Inflammatory macrophage treated with lipopolysaccharide for 4 hours (primary cell): ENCODE results near the gene CHMP1A.
"Not testable (repeated sequence)": the region's sequence is repeated elsewhere in the genome, so short reads cannot be mapped to it uniquely, and the experiment has no call there.

Experiments
- DNase-seq: peaks from one replicate; pipeline ENCODE4 v3.0.0-alpha.2; 2020

CHMP1A gene

GRCh38 chr16:89658221-89658879 is 842 bp upstream of the CHMP1A start:
- DNase-seq: no peak

- DNase-seq: no peak
These were observed 930 bp downstream of the CHMP1A start for GRCh38 chr16:89656435-89657121.

DNA sequence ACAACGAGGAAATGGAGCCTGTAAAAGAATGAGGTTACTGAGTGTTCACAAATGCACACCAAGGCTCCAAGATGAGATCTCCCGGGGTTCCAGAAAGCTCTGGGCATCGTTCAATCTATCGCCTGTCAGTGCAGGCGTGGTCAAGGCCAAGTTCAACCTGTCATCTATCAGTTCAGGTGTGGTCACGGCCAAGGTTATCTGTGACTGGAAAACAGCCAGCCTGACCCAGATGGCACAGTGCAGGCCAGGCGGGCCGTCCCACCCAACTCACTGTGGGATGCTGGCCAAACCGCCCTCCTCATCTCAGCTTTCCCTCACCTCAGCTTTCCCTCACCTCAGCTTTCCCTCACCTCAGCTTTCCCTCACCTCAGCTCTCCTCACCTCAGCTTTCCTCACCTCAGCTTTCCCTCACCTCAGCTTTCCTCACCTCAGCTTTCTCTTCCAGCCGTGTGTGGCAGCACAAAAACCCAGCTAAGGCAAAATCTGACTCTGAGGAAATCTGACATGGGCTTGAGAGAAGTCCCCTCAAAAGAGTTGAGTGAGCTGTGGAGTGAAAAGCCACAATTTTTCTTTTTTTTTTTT is 2.4 kb downstream of the CHMP1A start:
- DNase-seq: no peak

DNA sequence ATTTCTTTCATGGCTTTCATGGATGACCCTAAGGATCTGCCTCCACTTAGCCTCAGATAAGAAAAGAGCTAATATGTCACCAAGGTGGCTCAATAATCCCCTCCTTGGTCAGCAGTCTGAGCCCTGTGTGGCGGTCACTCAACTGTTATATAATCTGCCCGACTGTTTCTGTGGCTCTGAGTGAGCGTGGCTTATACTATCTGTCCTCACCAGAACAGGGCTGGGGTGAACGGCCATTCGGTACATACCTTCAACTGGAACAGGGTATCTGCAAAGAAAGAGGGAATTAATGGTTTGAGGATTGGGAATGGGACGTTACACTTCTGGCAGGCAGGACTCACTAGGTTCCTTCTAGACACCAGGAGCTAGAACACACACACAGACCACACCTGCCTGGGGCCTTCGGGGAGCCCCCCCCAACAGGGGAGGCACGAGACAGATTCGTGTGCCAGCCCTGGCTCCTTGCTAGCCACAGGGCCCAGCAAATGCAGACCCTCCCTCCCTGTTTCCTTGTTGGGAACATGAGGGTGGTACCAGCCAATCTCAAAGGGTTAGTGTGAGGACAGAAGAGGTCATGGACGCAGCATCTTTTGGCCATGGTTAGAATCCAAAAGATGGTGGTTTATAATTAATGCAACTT is 3.7 kb downstream of the CHMP1A start:
- no peak for DNase-seq

DNA sequence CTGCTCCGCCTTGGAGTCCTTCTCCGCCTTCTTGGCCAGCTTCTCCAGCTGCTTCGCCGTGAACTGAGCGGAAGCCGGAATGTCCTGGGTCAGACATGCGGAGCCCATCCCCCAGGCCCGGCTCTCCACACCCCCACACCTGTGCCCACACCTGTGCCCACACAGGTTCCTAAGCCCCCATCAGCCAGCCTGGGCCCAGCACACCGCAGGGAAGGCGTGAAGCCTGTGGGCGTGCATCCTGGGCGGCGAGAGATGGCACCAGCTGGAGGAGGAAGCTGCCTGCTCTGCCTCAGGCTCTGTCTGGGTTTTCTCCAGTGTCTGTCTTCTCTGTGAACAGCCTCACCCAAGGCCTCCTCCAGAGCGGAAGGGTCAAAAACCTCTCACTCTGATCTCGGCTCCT is 5.9 kb downstream of the CHMP1A start:
- no peak for DNase-seq

DNA sequence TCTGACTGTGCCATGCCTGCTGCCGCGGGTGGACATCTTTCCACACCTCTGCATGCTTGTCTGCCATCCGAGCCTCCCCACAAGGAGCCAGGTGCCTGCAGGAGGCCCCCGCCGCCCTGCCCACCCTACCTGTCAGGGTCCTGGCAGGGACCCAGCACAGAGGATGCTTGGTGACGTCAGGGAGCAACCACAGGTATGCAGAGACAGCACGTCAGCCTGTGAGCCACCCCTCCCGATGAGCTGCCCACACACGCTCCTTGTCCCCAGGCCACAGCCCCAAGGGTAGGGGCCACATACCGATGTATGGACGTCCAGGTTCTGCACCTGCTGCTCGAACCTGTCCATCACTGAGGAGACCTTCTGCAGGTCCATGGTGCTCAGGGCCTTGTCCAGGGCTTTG is 10.6 kb downstream of the CHMP1A start:
- no peak for DNase-seq

- no peak for DNase-seq
These were observed 11.2 kb downstream of the CHMP1A start for GRCh38 chr16:89646270-89646669.

- no peak for DNase-seq
These were observed 12.4 kb downstream of the CHMP1A start for GRCh38 chr16:89645122-89645521.

- no peak for DNase-seq
These were observed 13.7 kb downstream of the CHMP1A start for GRCh38 chr16:89643769-89644300.

- no peak for DNase-seq
These were observed 14.9 kb downstream of the CHMP1A start for GRCh38 chr16:89642574-89642973.

DNA sequence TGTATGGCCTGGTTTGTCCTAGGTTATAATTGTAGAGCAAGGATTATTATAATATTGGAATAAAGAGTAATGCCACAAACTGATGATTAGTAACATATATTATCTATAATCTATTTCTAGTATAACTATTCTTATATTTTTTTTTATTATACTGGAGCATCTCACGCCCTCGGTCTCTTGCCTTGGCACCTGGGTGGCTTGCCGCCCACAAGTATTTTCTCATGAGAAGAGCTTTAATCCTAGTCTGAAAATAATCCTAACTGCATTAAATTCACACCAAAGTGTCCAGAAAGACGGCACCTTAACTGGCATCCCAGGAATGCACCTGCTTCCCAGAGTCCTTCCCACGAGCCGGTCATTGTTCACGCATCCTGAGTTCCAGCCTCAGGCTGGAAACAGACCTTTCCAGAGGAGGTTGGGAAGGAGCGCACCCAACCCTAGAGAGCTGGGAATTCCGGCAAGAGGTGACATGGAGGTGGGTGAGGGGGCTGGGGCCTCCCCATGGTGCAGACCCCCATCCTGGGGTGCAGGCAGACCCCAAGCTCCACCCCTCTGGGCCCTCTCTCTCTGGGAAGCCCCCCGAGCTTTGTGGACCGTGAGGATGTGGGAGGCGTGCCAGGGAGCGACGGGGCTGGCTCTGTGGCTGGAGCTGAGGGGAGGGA is 15.9 kb downstream of the CHMP1A start:
- no peak for DNase-seq

- no peak for DNase-seq
These were observed 18.1 kb downstream of the CHMP1A start for GRCh38 chr16:89639385-89639784.

DNA sequence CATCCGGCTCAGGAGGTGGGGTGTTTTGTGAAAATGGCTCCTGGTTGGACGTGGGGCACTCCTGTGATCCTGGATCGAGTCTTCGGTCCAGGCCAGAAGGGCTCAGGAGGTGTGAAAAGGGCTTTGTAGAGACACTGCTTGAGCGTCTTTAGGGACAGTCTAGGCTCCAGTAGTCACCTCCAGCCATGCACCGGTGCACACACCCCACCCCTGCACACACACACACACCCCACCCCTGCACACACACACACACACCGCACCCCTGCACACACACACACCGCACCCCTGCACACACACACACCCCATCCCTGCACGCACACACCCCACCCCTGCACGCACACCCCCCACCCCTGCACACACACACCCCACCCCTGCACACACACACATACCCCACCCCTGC is 19.1 kb downstream of the CHMP1A start:
- DNase-seq: no peak

DNA sequence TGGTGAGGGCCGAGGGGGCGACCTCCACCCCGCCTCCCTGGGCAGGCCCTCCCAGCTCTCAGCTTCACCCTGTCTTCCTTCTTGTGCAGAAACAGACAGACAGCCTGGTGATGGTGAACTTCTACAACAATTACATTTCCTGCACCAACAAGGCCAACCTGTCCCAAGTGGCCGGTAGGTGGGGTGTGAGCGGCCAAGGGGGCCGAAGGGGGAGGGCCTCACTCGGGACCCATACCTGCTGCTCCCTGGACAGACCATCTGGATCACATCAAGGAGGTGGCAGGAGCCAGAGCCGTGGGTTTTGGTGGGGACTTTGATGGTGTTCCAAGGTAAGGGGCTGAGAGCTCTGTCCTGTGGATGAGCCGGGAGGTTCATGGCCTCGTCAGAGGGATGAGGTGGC is 20.1 kb downstream of the CHMP1A start:
- no peak for DNase-seq

DNA sequence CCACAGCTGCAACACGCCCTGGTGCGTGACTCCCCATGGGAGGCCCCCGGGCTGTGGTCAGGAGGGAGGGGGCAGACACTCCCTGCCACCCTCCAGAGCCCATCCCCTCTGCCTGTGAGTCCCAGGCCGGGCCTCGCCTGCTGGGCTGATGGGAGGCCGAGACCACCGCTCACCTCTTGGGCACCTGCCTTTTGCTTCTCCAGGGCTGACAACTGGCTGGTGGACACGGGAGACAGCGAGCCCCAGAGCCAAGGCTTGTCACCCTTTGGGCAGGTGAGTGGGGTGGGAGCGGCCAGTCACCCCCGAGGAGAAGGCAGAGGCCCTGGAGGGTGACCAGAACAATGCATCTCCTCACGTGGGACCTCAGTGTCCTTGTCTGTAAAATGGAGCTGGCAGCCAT is 20.8 kb downstream of the CHMP1A start:
- DNase-seq: no peak

DNA sequence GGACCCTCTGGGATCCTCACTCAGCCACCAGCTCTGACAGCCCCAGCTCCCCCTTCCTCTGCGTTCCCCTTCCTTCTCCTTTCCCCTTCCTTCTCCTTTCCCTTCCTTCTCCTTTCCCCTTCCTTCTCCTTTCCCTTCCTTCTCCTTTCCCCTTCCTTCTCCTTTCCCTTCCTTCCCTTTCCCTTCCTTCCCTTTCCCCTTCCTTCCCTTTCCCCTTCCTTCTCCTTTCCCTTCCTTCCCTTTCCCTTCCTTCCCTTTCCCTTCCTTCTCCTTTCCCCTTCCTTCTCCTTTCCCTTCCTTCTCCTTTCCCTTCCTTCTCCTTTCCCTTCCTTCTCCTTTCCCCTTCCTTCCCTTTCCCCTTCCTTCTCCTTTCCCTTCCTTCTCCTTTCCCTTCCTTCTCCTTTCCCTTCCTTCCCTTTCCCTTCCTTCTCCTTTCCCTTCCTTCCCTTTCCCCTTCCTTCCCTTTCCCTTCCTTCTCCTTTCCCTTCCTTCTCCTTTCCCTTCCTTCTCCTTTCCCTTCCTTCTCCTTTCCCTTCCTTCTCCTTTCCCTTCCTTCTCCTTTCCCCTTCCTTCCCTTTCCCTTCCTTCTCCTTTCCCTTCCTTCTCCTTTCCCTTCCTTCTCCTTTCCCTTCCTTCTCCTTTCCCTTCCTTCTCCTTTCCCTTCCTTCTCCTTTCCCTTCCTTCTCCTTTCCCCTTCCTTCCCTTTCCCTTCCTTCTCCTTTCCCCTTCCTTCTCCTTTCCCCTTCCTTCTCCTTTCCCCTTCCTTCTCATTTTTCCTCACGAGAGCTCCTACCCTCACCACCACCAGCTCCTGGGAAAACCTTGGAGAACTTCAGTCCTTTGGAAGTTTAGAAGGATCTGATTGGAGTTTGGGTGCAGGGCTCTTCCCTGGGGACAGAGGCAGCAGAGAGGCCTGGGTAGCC is 22.8 kb downstream of the CHMP1A start:
- not testable (repeated sequence) for DNase-seq

DNA sequence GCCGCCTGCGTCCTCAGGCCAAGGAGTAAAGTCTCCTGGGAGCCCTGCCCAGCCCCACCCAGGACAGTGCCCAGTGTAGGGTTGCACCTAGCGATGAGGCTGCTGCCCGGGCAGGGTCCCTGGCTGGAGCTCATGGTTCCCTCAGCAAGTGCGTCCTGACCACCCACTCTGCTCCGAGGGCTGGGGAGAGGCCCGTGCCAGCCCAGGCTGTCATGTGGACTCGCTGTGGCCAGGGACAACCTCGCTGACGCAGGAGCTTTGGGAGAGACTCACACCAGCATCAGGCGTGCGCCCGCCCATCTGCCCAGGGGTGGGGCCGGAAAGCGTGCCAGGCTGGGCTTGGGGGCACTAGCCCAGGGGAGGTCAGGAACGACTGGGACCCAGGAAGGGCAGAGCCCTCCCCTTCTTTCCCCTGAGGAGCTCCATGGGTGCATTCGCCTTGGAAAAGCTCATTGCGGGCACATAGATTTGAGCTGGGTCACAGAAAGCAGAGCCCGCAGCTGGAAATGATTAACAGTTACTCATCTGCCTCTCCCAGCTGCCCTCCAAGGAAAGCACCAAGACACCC is 24.4 kb downstream of the CHMP1A start:
- DNase-seq: no peak

GRCh38 chr16:89629827-89630610 is 27.5 kb downstream of the CHMP1A start:
- DNase-seq: no peak

- DNase-seq: no peak
These were observed 32.4 kb downstream of the CHMP1A start for GRCh38 chr16:89624777-89625761.
